HT1080 (cell line): Measurements from ENCODE around the gene STK38L. TPM values are rescaled to one million over a fixed set of nuclear protein-coding genes. Genes with fewer than 3 reads are reported as not detected.

ENCODE experiments used
- DNase-seq: peaks from one replicate; pipeline ENCODE4 v3.0.0-alpha.2; 2015; ENCODE audit warnings: low read depth
- total RNA-seq: library from RNA; depleted of rRNA; stranded (reverse); fragments of >200 nt; shearing (Covaris generic); gene quantifications from 2 replicates; pipeline ENCODE4 v1.2.3, GENCODE V29; 2014

STK38L gene
- total RNA-seq, 1 experiment from 2014 or later = 32.3 TPM

GRCh38 chr12:27276275-27276674 is 32.2 kb downstream of the STK38L start:
- DNase-seq = no peak

GRCh38 chr12:27277846-27278260 is 33.8 kb downstream of the STK38L start:
- DNase-seq = peak; percentile 65

- no peak for DNase-seq
Measured at GRCh38 chr12:27279826-27280225, 35.7 kb downstream of the STK38L start.

- DNase-seq = no peak
Measured at GRCh38 chr12:27280412-27280811, 36.3 kb downstream of the STK38L start.

- no peak for DNase-seq
Measured at GRCh38 chr12:27282754-27283153, 38.7 kb downstream of the STK38L start.

GRCh38 chr12:27284021-27284420 is 39.9 kb downstream of the STK38L start:
- DNase-seq = no peak

- DNase-seq = peak; percentile 46
Measured at GRCh38 chr12:27284751-27285150, 40.7 kb downstream of the STK38L start.

- peak; percentile 23 for DNase-seq
Measured at GRCh38 chr12:27285403-27285802, 41.3 kb downstream of the STK38L start.

- no peak for DNase-seq
Measured at GRCh38 chr12:27289414-27289813, 45.3 kb downstream of the STK38L start.

GRCh38 chr12:27290501-27291168 is 46.5 kb downstream of the STK38L start:
- no peak for DNase-seq

- DNase-seq = no peak
Measured at GRCh38 chr12:27291862-27292261, 47.8 kb downstream of the STK38L start.

GRCh38 chr12:27292718-27293117 is 48.6 kb downstream of the STK38L start:
- no peak for DNase-seq

- no peak for DNase-seq
Measured at GRCh38 chr12:27293463-27293862, 49.4 kb downstream of the STK38L start.

- no peak for DNase-seq
Measured at GRCh38 chr12:27296674-27297073, 52.6 kb downstream of the STK38L start.

- DNase-seq = no peak
Measured at GRCh38 chr12:27297566-27297965, 53.5 kb downstream of the STK38L start.

- no peak for DNase-seq
Measured at GRCh38 chr12:27299102-27299501, 55.0 kb downstream of the STK38L start.

- no peak for DNase-seq
Measured at GRCh38 chr12:27300226-27300625, 56.1 kb downstream of the STK38L start.

- no peak for DNase-seq
Measured at GRCh38 chr12:27303139-27304111, 59.3 kb downstream of the STK38L start.

- no peak for DNase-seq
Measured at GRCh38 chr12:27304856-27305255, 60.8 kb downstream of the STK38L start.

GRCh38 chr12:27305673-27306456 is 61.8 kb downstream of the STK38L start:
- peak; percentile 34 for DNase-seq

- DNase-seq = no peak
Measured at GRCh38 chr12:27309293-27309994, 65.4 kb downstream of the STK38L start.
